Stomach (tissue), 4 donors: ENCODE data around the gene GATM.

Experiments used
- CTCF ChIP-seq, 7 experiments: fragments of 450-650 bp in 4 of 7; fragments of 200-600 bp in 3 of 7; sonication (generic) in 3 of 7; IDR thresholded peaks; one replicate each; pipeline ENCODE4 v1.5.1; 2016 to 2019; ENCODE audit warnings: antibody characterized with exemption in 7 of 7, control low read depth in 2 of 7, mild to moderate bottlenecking in 1 of 7
- POLR2A ChIP-seq, 4 donors: fragments of 450-650 bp; IDR thresholded peaks; one replicate each; pipeline ENCODE4 v1.6.1; 2016; ENCODE audit warnings: antibody characterized with exemption in 4 of 4, control low read depth in 2 of 4, mild to moderate bottlenecking in 1 of 4, moderate library complexity in 1 of 4

DNA sequence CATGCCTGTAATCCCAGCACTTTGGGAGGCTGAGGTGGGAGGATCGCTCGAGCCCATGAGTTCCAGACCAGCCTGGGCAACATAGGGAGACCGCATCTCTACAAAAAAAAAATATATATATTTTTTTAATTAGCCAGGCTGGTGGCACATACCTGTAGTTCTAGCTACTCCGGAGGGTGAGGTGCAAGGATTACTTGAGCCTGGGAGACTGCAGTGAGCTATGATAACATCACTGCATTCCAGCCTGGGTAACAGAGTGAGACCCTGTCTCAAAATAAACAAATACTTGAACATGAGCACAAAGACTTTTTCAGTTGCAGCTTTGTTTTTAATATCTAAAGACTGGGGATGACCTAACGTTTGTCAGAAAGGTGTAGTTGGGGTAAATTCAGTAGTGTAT lies 31.3 kb upstream of the GATM start:
- no peak for TF ChIP-seq POLR2A (IDR thresholded peaks at IDR 0.05)
- TF ChIP-seq CTCF (IDR thresholded peaks at IDR 0.05) = no peak
